Muscle of leg (tissue), 11 donors: ENCODE results near the gene RBM41. TPM values are rescaled to one million over a fixed set of nuclear protein-coding genes. Genes with fewer than 3 reads are reported as not detected.
A peak's percentile ranks its signal among the peaks of the same experiment; 100 is the strongest.

Experiments used
- DNase-seq: peaks from one replicate; pipeline ENCODE4 v3.0.0; 2013
- H3K27ac ChIP-seq: one replicate; pipeline ENCODE4 v1.5.1; 2013; ENCODE audit warnings: mild to moderate bottlenecking, low read length, control low read depth
- H3K27me3 ChIP-seq: one replicate; pipeline ENCODE4 v1.6.1; 2013; ENCODE audit warnings: low read length; ENCODE audit not compliant: control insufficient read depth, insufficient read depth
- H3K36me3 ChIP-seq: one replicate; pipeline ENCODE4 v1.6.1; 2013; ENCODE audit warnings: low read length; ENCODE audit not compliant: control insufficient read depth, insufficient read depth
- H3K4me1 ChIP-seq: one replicate; pipeline ENCODE4 v1.6.1; 2013; ENCODE audit warnings: low read length; ENCODE audit not compliant: control insufficient read depth, insufficient read depth
- H3K4me3 ChIP-seq: one replicate; pipeline ENCODE4 v1.5.1; 2013; ENCODE audit warnings: low read length, control low read depth
- H3K9me3 ChIP-seq: replicated peaks from 2 replicates; pipeline ENCODE4 v1.6.1; 2013; ENCODE audit warnings: low read depth, low read length; ENCODE audit not compliant: control insufficient read depth
- WGBS: methylation state at CpG from one replicate; pipeline ENCODE4 v1.1.5; 2013; ENCODE audit warnings: missing lambda C conversion rate; ENCODE audit not compliant: insufficient coverage; 5-methylcytosine and 5-hydroxymethylcytosine counted together
- polyA plus RNA-seq, 8 donors: library from polyadenylated mRNA; unstranded; fragments of 120-200 nt; gene quantifications; one replicate each; pipeline versions ENCODE4 v1.2.1 to v1.2.3, GENCODE V29; 2013; ENCODE audit warnings: inconsistent platforms in 1 of 8, low replicate concordance in 1 of 8; ENCODE audit not compliant: insufficient read length in 8 of 8, insufficient read depth in 1 of 8
- total RNA-seq: library from RNA; stranded (reverse); fragments of 120-200 nt; gene quantifications from one replicate; pipeline ENCODE4 v1.2.4, GENCODE V29; 2013

Gene RBM41
- total and polyA plus RNA-seq, 9 donors, result 5.1 to 13.5 (median 9.9) TPM

- no peak for DNase-seq
- no peak overlapping the region for H3K4me3 ChIP-seq
- H3K27ac ChIP-seq, result no peak overlapping the region
- peaks cover 2% of the 10 kb centered on the region for H3K9me3 ChIP-seq
- H3K36me3 ChIP-seq, result no peaks in the 10 kb centered on the region
- no CpG with 5 or more reads among the region's 1 CpG for WGBS
- H3K4me1 ChIP-seq, result no peaks in the 10 kb centered on the region
- peaks cover 6% of the 10 kb centered on the region for H3K27me3 ChIP-seq
Observed at GRCh38 chrX:107047622-107048021, 71.0 kb downstream of the RBM41 start.

- no peak overlapping the region for H3K27ac ChIP-seq
- DNase-seq, result no peak
- no peaks in the 10 kb centered on the region for H3K36me3 ChIP-seq
- H3K4me1 ChIP-seq, result no peaks in the 10 kb centered on the region
- H3K27me3 ChIP-seq, result peaks cover 7% of the 10 kb centered on the region
- no peak overlapping the region for H3K4me3 ChIP-seq
- no CpG with 5 or more reads among the region's 1 CpG for WGBS
- H3K9me3 ChIP-seq, result no peaks in the 10 kb centered on the region
Observed at GRCh38 chrX:107029752-107030151, 88.9 kb downstream of the RBM41 start.

GRCh38 chrX:107025545-107025944 is 93.1 kb downstream of the RBM41 start:
- Histone ChIP-seq H3K36me3 (no peaks in the 10 kb centered on the region), H3K9me3 (no peaks in the 10 kb centered on the region), H3K27ac (no peak overlapping the region), H3K4me3 (no peak overlapping the region), H3K4me1 (no peaks in the 10 kb centered on the region), H3K27me3 (peaks cover 5% of the 10 kb centered on the region)
- WGBS, result 0% methylated on average over 2 of the region's 2 CpGs
- DNase-seq, result peak; percentile 40

DNA sequence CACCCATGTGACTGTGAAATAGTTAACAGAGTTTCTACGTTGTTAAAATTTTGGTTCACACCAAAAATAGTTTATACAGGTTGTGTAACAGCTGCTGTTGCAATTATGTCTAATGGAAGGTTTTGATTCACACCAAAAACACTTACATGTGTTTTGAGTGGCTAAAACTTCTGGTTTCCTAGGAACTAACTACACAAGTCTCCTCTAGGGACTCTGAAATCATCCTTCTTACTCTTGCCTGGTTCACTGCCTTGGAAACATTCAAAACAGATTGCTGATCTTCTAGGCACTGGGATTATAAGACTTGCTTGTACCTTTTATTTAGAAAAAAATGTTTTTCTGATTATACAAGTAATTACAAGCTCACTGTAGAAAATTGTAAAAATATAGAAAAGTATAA is 103.7 kb downstream of the RBM41 start:
- no CpG with 5 or more reads among the region's 1 CpG for WGBS
- no peak overlapping the region for H3K4me3 ChIP-seq
- H3K9me3 ChIP-seq, result no peaks in the 10 kb centered on the region
- H3K4me1 ChIP-seq, result no peaks in the 10 kb centered on the region
- H3K27me3 ChIP-seq, result peaks cover 7% of the 10 kb centered on the region
- no peaks in the 10 kb centered on the region for H3K36me3 ChIP-seq
- H3K27ac ChIP-seq, result no peak overlapping the region
- DNase-seq, result peak; percentile 87

Other genes with a start within 250 kb of the RBM41 start
- 0.53 TPM for gene RIPPLY1, start 215.5 kb downstream of the RBM41 start, total RNA-seq
- 1 to 10 TPM in 1 of 8 donors, under 1 TPM in 6, not detected in 1; 0.15 to 1.4 (median 0.35) TPM for gene RIPPLY1, start 215.5 kb downstream of the RBM41 start, polyA plus RNA-seq
- gene CLDN2, start 198.4 kb downstream of the RBM41 start, total RNA-seq, result 0.09 TPM
- 1 to 10 TPM in 2 of 8 donors, under 1 TPM in 6; 0.15 to 7.6 (median 0.42) TPM for gene CLDN2, start 198.4 kb downstream of the RBM41 start, polyA plus RNA-seq
- gene MORC4, start 118.6 kb downstream of the RBM41 start, total RNA-seq, result 38.9 TPM
- gene MORC4, start 118.6 kb downstream of the RBM41 start, polyA plus RNA-seq, result 10 to 100 TPM; 33.6 to 40.4 (median 36.3) TPM
- 0.84 TPM for gene NUP62CL, start 87.6 kb upstream of the RBM41 start, total RNA-seq
- gene NUP62CL, start 87.6 kb upstream of the RBM41 start, polyA plus RNA-seq, result under 1 TPM; 0.36 to 0.85 (median 0.47) TPM
- not detected for gene DNAAF6, start 87.8 kb upstream of the RBM41 start, total RNA-seq
- not detected for gene DNAAF6, start 87.8 kb upstream of the RBM41 start, polyA plus RNA-seq